Neural cell (in vitro differentiated cells): Measurements from ENCODE around the gene GZF1. TPM values are rescaled to one million over a fixed set of nuclear protein-coding genes. Genes with fewer than 3 reads are reported as not detected.

Experiments
- H2AFZ ChIP-seq: fragments of 200-600, 300-800 bp; sonication (generic), shearing (Covaris generic); 2 replicates; pipeline ENCODE4 v1.6.0; 2014; ENCODE audit warnings: low read depth, mild to moderate bottlenecking, antibody characterized with exemption, low read length, moderate library complexity
- H3F3A ChIP-seq: fragments of 200-600 bp; shearing (Covaris generic); 2 replicates; pipeline ENCODE4 v1.6.1; 2016; ENCODE audit warnings: mild to moderate bottlenecking, moderate library complexity, mixed read lengths, antibody characterized with exemption, low read length; ENCODE audit not compliant: insufficient read depth, poor library complexity, severe bottlenecking
- H3K27ac ChIP-seq: fragments of 200-600, 300-800 bp; sonication (generic), shearing (Covaris generic); 2 replicates; pipeline ENCODE4 v1.5.1; 2014; ENCODE audit warnings: mild to moderate bottlenecking, low read length, moderate library complexity
- H3K27me3 ChIP-seq: fragments of 300-800, 200-600 bp; sonication (generic), shearing (Covaris generic); 2 replicates; pipeline ENCODE4 v1.6.0; 2014; ENCODE audit warnings: mild to moderate bottlenecking, low read depth, low read length, moderate library complexity; ENCODE audit not compliant: insufficient read depth
- H3K36me3 ChIP-seq: fragments of 300-800, 200-600 bp; sonication (generic), shearing (Covaris generic); 2 replicates; pipeline ENCODE4 v1.5.1; 2014; ENCODE audit warnings: mild to moderate bottlenecking, antibody characterized with exemption, low read length, moderate library complexity; ENCODE audit not compliant: insufficient read depth
- H3K4me2 ChIP-seq: fragments of 300-800, 200-600 bp; sonication (generic), shearing (Covaris generic); 2 replicates; pipeline ENCODE4 v1.6.0; 2014; ENCODE audit warnings: mild to moderate bottlenecking, low read length
- H3K4me3 ChIP-seq: fragments of 300-800, 200-600 bp; sonication (generic), shearing (Covaris generic); 2 replicates; pipeline ENCODE4 v1.5.1; 2014; ENCODE audit warnings: mild to moderate bottlenecking, low read length, moderate library complexity
- H3K79me2 ChIP-seq: fragments of 200-600 bp; shearing (Covaris generic); replicated peaks from 2 replicates; pipeline ENCODE4 v1.6.0; 2014; ENCODE audit warnings: mild to moderate bottlenecking, low read length, moderate library complexity; ENCODE audit not compliant: insufficient read depth
- H3K9ac ChIP-seq: fragments of 300-800, 200-600 bp; sonication (generic), shearing (Covaris generic); 2 replicates; pipeline ENCODE4 v1.6.1; 2016; ENCODE audit warnings: mild to moderate bottlenecking, low read length, mixed read lengths
- H3K9me2 ChIP-seq: fragments of 200-600 bp; shearing (Covaris generic); 2 replicates; pipeline ENCODE4 v1.6.1; 2016; ENCODE audit warnings: mild to moderate bottlenecking, low read length, mixed read lengths; ENCODE audit not compliant: insufficient read depth
- H3K9me3 ChIP-seq: fragments of 200-600, 300-800 bp; sonication (generic), shearing (Covaris generic); 2 replicates; pipeline ENCODE4 v1.6.1; 2016; ENCODE audit warnings: mild to moderate bottlenecking, mixed run types, low read length, moderate library complexity, mixed read lengths
- H4K20me1 ChIP-seq: fragments of 200-600 bp; shearing (Covaris generic); 2 replicates; pipeline ENCODE4 v1.6.1; 2016; ENCODE audit warnings: mild to moderate bottlenecking, mixed run types; ENCODE audit not compliant: insufficient read depth
- EP300 ChIP-seq: fragments of 450-650 bp; conservative IDR thresholded peaks from 2 replicates; pipeline ENCODE4 v1.6.1; 2014; ENCODE audit warnings: antibody characterized with exemption, mild to moderate bottlenecking, moderate library complexity; ENCODE audit not compliant: poor library complexity, severe bottlenecking
- EZH2 ChIP-seq: fragments of 200-600, 300-800 bp; shearing (Covaris generic), sonication (generic); IDR thresholded peaks from 2 replicates; pipeline ENCODE4 v1.6.1; 2014; ENCODE audit warnings: antibody characterized with exemption, low read length, borderline replicate concordance, mild to moderate bottlenecking; ENCODE audit not compliant: insufficient read depth, poor library complexity, severe bottlenecking
- MXI1 ChIP-seq: fragments of 450-650 bp; conservative IDR thresholded peaks from 2 replicates; pipeline ENCODE4 v1.6.1; 2014; ENCODE audit warnings: antibody characterized with exemption, mild to moderate bottlenecking; ENCODE audit not compliant: poor library complexity, severe bottlenecking
- POLR2AphosphoS5 ChIP-seq: IDR thresholded peaks from 2 replicates; pipeline ENCODE4 v1.6.1; 2012
- RAD21 ChIP-seq: fragments of 450-650 bp; conservative IDR thresholded peaks from 2 replicates; pipeline ENCODE4 v1.6.1; 2014; ENCODE audit warnings: antibody characterized with exemption, mild to moderate bottlenecking, moderate library complexity
- SMC3 ChIP-seq: fragments of 450-650 bp; conservative IDR thresholded peaks from 2 replicates; pipeline ENCODE4 v1.6.1; 2014; ENCODE audit warnings: antibody characterized with exemption, mild to moderate bottlenecking, moderate library complexity; ENCODE audit not compliant: poor library complexity
- TAF1 ChIP-seq: IDR thresholded peaks from 2 replicates; pipeline ENCODE4 v1.6.1; 2012; ENCODE audit warnings: low read depth
- polyA plus RNA-seq: library from polyadenylated mRNA; depleted of rRNA; stranded (reverse); fragments of >200 nt; gene quantifications from 2 replicates; pipeline ENCODE4 v1.2.3, GENCODE V29; 2014
- TF ChIP-seq, protein P1 (sequence below): fragments of 450-650 bp; IDR thresholded peaks from 2 replicates; pipeline ENCODE4 v1.5.1; 2014; ENCODE audit warnings: antibody characterized with exemption, mild to moderate bottlenecking, moderate library complexity; ENCODE audit not compliant: poor library complexity, severe bottlenecking
- TF ChIP-seq, protein P2 (sequence below): IDR thresholded peaks from 2 replicates; pipeline ENCODE4 v1.6.1; 2012; ENCODE audit warnings: borderline replicate concordance

The GZF1 gene
- polyA plus RNA-seq, 1 donor from 2014 or later: 13.8 TPM

DNA sequence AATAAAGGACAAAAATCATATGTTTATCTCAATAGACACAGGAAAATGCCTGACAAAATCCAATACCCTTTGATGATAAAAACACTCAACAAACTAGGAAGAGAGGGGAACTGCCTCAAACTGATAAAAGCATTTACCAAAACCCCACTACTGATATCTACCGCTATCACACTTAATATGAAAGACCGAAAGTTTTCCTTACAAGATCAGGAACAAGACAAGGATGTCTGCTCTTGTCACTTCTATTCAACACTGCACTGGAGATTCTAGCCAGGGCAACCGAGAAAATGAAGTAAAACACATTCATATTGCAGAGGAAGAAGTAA is 25.1 kb downstream of the GZF1 start:
- Histone ChIP-seq H3K9ac (no peak overlapping the region), H3K9me2 (no peaks in the 10 kb centered on the region), H3F3A (no peaks in the 10 kb centered on the region), H3K4me3 (no peak overlapping the region), H3K27me3 (no peaks in the 10 kb centered on the region), H3K9me3 (no peaks in the 10 kb centered on the region), H3K4me2 (no peak overlapping the region), H3K36me3 (peaks cover 6% of the 10 kb centered on the region), H3K79me2 (no peaks in the 10 kb centered on the region), H4K20me1 (no peaks in the 10 kb centered on the region), H3K27ac (no peak overlapping the region), H2AFZ (no peak overlapping the region)
- TF ChIP-seq, protein P1, sequence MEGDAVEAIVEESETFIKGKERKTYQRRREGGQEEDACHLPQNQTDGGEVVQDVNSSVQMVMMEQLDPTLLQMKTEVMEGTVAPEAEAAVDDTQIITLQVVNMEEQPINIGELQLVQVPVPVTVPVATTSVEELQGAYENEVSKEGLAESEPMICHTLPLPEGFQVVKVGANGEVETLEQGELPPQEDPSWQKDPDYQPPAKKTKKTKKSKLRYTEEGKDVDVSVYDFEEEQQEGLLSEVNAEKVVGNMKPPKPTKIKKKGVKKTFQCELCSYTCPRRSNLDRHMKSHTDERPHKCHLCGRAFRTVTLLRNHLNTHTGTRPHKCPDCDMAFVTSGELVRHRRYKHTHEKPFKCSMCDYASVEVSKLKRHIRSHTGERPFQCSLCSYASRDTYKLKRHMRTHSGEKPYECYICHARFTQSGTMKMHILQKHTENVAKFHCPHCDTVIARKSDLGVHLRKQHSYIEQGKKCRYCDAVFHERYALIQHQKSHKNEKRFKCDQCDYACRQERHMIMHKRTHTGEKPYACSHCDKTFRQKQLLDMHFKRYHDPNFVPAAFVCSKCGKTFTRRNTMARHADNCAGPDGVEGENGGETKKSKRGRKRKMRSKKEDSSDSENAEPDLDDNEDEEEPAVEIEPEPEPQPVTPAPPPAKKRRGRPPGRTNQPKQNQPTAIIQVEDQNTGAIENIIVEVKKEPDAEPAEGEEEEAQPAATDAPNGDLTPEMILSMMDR: no peak
- no peak for TF ChIP-seq TAF1
- TF ChIP-seq, protein P2, sequence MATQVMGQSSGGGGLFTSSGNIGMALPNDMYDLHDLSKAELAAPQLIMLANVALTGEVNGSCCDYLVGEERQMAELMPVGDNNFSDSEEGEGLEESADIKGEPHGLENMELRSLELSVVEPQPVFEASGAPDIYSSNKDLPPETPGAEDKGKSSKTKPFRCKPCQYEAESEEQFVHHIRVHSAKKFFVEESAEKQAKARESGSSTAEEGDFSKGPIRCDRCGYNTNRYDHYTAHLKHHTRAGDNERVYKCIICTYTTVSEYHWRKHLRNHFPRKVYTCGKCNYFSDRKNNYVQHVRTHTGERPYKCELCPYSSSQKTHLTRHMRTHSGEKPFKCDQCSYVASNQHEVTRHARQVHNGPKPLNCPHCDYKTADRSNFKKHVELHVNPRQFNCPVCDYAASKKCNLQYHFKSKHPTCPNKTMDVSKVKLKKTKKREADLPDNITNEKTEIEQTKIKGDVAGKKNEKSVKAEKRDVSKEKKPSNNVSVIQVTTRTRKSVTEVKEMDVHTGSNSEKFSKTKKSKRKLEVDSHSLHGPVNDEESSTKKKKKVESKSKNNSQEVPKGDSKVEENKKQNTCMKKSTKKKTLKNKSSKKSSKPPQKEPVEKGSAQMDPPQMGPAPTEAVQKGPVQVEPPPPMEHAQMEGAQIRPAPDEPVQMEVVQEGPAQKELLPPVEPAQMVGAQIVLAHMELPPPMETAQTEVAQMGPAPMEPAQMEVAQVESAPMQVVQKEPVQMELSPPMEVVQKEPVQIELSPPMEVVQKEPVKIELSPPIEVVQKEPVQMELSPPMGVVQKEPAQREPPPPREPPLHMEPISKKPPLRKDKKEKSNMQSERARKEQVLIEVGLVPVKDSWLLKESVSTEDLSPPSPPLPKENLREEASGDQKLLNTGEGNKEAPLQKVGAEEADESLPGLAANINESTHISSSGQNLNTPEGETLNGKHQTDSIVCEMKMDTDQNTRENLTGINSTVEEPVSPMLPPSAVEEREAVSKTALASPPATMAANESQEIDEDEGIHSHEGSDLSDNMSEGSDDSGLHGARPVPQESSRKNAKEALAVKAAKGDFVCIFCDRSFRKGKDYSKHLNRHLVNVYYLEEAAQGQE: no peak
- no peak for TF ChIP-seq RAD21
- TF ChIP-seq MXI1: no peak
- TF ChIP-seq EZH2: no peak
- TF ChIP-seq SMC3: no peak
- TF ChIP-seq POLR2AphosphoS5: no peak
- TF ChIP-seq EP300: no peak

DNA sequence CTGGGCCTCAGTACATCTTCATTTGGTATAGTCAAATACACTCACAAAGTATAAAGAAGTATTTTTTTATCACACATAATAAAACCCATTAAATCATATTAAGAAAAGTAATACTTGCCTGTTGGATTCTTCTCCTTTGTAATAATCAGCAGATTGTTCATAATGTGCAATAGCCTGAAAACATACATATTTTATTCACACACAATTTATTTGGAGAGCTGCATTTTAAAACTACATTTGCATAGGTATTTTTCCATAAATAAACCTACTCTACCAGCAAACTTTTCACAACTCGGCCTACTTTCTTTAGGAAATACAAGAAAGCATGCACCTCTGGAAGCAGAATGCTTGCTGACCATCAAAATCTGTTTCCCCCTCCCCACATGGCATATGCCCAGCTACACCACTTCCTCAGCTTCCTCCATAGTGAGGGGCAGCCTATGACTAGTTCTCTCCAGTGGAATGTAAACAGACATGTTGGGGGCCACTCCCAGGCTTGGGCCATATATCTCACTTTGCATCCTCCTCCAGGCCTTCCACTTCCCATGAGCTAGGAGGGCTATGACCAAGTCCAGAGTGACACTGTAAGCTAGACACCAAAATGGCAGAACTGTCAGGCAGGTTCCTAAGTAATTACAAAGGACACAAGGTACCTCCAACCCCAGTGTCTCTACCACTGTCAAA is 28.3 kb downstream of the GZF1 start:
- no peak overlapping the region for H3K4me2 ChIP-seq
- no peak overlapping the region for H3K4me3 ChIP-seq
- no peaks in the 10 kb centered on the region for H3F3A ChIP-seq
- H3K9me3 ChIP-seq: no peaks in the 10 kb centered on the region
- TF ChIP-seq EP300: no peak
- TF ChIP-seq RAD21: no peak
- TF ChIP-seq SMC3: no peak
- no peak for TF ChIP-seq TAF1
- TF ChIP-seq, protein P2: no peak
- TF ChIP-seq MXI1: no peak
- no peak for TF ChIP-seq EZH2
- no peak for TF ChIP-seq POLR2AphosphoS5
- TF ChIP-seq, protein P1: no peak
- peaks cover 6% of the 10 kb centered on the region for H3K36me3 ChIP-seq
- H3K9me2 ChIP-seq: no peaks in the 10 kb centered on the region
- H4K20me1 ChIP-seq: no peaks in the 10 kb centered on the region
- H3K9ac ChIP-seq: no peak overlapping the region
- no peak overlapping the region for H2AFZ ChIP-seq
- no peaks in the 10 kb centered on the region for H3K27me3 ChIP-seq
- H3K79me2 ChIP-seq: no peaks in the 10 kb centered on the region
- no peak overlapping the region for H3K27ac ChIP-seq
